HG03175 (cell line): Measurements from ENCODE around the gene CNTD1.

Experiments used
- ATAC-seq: cut with Tn5 transposase; IDR thresholded peaks from one replicate; pipeline ENCODE4 v1.9.1; 2021; ENCODE audit warnings: mild to moderate bottlenecking, moderate library complexity; ENCODE audit not compliant: unreplicated experiment

The CNTD1 gene

GRCh38 chr17:42779304-42779935 lies 19.2 kb upstream of the CNTD1 start:
- no peak for ATAC-seq

DNA sequence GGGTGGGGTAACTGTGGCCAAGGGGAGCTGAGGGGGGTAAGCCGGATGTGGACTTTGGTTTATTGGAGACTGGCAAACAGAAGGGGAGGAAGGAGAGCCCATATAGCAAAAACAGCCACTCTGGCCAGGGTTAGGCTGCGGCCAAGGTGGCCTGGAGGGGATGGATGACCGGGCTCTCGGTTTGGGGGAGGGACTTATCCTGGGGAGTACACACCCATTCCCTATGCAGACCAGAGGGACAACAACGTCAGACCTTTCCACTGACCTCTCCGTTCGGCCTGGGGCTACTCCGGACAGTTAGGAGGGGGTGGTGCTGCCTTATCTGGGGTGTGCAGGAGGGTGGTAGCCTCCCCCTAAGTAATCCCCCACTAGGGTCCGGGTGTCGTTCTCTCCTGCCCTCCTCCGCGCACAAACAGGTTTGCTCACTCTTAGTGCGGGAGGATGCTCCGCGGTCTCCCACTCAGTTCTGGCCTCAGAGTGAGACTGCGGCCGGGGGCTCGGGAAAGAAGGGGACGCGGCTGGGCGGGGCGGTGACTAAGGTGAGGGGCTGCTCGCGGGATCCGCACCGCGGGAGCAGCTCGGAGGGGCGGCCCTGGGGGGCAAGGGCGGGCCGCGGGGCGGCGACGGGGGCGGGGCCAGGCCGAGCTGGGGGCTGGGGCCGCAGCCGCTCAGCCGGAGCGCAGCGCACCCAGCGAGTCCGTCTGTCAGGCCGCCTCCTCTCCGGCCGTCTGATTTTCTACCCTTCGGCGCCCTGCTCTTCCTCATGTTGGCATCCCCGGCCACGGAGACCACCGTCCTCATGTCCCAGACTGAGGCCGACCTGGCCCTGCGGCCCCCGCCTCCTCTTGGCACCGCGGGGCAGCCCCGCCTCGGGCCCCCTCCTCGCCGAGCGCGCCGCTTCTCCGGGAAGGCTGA lies 18.5 kb upstream of the CNTD1 start, which contains the start of gene WNK4:
Gene WNK4 (plus strand): TSS at position 675 of the 915 bp plus-strand sequence. CDS start 89 bp downstream, at position 764.
- no peak for ATAC-seq

DNA sequence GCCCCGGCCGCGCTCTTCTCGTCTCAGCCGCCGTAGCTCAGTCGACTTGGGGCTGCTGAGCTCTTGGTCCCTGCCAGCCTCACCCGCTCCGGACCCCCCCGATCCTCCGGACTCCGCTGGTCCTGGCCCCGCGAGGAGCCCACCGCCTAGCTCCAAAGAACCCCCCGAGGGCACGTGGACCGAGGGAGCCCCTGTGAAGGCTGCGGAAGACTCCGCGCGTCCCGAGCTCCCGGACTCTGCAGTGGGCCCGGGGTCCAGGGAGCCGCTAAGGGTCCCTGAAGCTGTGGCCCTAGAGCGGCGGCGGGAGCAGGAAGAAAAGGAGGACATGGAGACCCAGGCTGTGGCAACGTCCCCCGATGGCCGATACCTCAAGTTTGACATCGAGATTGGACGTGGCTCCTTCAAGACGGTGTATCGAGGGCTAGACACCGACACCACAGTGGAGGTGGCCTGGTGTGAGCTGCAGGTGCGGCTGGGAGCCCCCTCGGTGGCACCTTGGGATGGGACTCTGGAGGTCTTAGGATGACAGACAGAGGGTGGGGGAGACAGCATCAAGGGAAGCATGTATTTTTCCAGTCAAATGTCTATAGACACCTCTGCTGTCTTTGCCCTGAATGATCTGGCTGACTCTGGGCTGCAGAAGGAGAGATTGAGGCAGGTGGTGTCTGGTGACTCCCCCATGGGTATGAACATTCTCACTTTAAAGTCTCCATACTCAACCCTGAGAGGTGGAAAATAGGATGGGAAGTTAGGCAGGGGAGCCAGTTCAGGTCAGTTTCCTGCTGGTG lies 17.6 kb upstream of the CNTD1 start:
- no peak for ATAC-seq

DNA sequence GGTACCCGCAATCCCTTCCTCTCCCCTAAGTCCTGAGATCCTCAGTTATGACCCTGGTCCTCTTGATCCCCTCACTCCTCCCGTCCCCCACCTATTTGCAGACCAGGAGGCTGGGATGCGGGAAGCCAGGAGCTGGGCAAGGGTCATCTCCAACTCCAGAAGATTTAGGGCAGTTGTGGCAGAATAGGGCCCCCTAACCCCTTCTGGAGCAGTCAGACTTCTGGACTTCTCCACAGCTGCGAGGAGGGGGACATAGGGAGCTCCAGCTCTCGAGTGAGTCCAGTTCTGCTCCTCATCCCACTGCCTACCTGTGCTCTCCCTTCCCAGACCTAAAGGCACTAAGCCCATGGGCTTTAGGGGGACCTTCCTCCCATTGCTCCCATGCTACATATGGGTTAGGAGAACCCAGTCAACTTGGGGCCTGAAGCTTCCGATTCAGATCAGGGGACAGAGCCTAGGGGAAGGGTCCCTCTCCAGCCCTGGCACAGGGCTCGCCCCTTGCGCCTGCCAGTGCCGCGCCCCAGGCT lies 17.0 kb upstream of the CNTD1 start:
- no peak for ATAC-seq

DNA sequence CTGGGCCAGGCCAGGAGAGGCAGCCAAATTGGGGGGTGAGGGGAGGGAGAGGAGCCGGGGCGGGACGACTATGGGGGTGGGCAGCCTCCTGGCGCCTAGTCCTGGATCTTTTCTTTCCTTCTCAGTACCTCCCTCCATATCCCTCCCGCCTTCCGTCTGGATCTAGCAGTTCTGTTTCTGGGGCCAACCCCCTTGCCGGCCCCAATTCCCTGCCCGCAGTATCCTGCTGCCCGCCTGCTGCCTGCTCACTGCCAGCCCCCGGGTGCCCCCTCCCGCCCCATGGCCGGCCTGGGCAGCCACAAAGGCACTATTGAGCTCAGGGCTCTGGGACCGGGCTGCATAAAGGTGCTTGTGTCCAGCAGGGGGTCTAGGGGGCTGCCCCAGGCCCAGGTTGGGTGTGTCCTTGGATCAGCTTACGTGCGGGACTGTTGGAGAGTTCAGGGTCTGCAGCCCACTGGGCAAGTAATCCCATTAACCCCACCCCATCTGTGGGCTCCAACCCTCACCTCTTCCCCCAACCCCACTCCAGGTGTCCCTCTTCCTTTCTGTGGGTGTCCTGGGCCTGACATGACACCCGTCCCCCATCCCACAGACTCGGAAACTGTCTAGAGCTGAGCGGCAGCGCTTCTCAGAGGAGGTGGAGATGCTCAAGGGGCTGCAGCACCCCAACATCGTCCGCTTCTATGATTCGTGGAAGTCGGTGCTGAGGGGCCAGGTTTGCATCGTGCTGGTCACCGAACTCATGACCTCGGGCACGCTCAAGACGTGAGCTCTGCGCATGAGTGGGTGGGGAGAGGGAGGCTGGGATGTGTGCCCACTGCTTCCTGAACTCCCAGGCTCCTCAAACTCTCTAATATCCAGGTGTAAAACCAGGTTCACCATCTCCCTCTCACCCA lies 16.2 kb upstream of the CNTD1 start:
- ATAC-seq: no peak

DNA sequence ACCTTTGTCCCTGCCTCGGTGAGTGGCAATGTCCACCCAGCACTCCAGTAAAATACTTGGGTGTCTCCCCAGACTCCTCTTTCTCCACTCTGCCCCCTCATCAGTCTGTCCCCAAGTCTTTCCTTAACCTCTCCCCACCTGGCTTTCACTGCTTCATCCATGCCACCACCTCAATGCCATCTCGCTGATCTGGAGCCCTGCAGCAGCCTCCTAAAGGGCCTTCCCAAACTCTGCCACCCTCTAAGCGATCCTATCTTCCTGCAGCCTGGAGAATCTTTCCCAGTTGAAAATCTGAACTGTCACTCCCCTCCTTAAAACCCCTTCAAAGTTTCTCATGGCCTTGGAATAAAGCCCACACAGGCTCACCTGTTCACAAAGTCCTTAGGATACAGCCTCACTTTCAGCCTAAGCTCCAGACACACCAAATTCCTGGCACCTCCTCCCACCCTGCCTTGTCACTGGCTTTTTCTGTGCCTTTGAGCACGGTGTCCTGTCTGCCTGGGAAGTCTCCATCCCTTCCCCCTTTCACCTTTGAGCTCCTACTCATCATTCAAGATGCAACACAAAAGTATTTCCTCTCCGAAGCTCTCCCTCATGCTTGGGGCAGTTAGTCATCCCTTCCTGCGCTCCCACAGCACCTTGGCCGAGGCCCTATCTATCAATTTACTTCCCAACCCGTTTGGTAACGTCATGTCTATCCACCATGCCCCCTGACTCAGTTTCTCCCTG lies 15.4 kb upstream of the CNTD1 start:
- ATAC-seq: no peak

DNA sequence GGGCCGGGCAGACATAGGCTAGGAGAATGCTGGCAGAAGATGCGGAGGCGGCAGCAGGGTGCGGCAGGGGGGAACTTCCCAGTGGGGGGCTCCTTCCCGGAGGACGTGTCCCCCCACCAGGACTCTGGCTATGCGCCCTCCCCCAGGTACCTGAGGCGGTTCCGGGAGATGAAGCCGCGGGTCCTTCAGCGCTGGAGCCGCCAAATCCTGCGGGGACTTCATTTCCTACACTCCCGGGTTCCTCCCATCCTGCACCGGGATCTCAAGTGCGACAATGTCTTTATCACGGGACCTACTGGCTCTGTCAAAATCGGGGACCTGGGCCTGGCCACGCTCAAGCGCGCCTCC lies 14.9 kb upstream of the CNTD1 start:
- ATAC-seq: no peak

- no peak for ATAC-seq
These were observed 14.3 kb upstream of the CNTD1 start for GRCh38 chr17:42784409-42784808.

GRCh38 chr17:42784811-42785592 lies 13.7 kb upstream of the CNTD1 start:
- no peak for ATAC-seq

GRCh38 chr17:42787266-42787665 lies 11.4 kb upstream of the CNTD1 start:
- ATAC-seq: no peak

GRCh38 chr17:42791948-42792347 lies 6.7 kb upstream of the CNTD1 start:
- no peak for ATAC-seq

DNA sequence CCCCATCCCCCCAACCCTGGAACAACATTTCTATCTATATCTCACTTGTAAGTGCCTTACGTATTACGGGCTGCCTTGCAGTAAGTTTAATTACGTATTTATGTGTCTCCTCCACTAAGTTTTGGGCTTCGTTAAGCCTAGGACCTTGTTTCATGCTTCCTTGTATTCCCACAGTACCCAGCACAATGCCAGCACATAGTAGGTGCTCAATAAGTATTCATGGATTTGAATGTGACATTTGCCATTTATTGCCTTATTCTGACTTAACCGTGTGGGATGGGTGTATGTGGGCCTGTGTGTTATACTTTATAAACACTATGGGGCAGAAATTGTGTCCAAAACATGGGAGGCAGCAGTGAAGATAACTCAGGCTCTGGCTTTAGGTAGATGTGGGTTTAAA lies 6.1 kb upstream of the CNTD1 start:
- ATAC-seq: no peak

GRCh38 chr17:42795061-42795460 lies 3.6 kb upstream of the CNTD1 start:
- ATAC-seq: no peak

DNA sequence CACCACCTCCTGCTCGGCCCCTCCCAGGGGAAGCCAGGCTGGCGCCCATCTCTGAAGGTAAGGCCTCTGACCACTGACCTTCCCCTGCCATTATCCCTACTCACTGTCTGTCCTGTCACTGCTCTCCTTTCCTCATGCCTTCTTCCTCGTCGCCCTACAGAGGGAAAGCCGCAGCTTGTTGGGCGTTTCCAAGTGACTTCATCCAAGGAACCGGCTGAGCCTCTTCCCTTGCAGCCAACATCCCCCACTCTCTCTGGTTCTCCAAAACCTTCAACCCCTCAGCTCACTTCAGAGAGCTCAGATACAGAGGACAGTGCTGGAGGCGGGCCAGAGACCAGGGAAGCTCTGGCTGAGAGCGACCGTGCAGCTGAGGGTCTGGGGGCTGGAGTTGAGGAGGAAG lies 3.2 kb upstream of the CNTD1 start:
- ATAC-seq: no peak

DNA sequence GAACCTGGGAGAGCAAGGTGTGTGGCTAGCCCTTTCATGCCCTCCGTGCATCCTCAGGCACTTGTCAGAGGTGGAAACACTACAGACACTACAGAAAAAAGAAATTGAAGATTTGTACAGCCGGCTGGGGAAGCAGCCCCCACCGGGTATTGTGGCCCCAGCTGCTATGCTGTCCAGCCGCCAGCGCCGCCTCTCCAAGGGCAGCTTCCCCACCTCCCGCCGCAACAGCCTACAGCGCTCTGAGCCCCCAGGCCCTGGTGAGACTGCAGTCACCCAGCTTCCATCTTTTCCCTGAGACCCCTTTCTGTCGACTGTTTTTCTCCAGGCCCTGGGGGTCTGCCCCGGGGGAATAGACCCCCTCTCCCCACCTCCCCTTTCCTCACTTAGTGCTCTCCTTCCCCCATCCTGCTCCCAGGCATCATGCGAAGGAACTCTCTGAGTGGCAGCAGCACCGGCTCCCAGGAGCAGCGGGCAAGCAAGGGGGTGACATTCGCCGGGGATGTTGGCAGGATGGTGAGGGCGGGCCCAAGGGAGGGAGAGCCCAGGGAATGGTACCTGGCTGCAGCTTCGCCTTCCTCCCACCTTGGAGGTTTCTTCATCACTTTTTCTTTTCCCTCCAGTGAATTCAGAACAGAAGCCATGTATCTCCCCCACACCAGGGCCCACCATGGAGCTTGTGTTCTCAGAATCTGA lies 2.4 kb upstream of the CNTD1 start:
- no peak for ATAC-seq

DNA sequence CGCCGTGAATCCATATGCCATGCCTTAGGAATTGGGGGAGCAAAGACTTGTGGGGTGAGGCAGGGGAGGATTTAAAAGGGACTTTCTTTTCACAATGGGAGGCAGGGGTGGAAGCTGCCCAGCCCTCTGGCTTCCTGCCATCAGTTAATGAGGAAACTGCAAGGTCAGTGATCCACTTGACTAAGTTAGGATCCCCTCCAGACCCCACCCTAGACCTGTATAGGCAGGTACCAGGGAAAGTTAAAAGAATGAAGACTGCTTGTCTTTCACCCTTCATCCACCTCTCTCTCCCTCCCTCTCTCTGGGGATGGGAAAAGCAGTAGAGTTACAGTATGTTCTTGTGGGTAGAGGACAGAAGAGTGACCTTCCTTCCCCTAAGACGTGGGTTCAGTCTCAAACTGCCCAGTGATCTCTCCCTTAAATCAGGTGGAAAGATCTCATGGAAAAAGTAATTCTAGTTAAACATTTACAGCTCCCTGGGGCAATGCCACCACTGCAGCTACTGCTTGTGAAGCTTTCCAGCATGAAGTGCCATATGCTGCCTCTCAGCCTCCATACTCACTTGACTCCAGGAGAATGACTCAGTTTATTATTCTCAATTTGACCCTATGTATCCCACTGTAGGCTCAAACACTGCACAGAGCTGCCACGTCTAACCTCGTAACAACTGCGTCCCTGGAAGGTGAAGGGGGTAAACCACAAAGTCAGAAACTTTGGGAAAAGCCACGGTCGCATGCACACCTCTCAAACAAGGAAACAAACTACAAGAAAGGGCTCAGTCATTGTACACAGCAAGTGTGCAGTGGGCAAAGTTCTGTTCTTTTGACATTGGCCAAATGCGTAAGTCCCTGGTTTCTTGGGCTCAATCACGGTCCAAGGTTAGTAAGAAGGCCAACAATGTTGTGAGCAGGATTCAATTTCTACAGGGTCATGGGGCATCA lies 1.3 kb upstream of the CNTD1 start:
- ATAC-seq: no peak

DNA sequence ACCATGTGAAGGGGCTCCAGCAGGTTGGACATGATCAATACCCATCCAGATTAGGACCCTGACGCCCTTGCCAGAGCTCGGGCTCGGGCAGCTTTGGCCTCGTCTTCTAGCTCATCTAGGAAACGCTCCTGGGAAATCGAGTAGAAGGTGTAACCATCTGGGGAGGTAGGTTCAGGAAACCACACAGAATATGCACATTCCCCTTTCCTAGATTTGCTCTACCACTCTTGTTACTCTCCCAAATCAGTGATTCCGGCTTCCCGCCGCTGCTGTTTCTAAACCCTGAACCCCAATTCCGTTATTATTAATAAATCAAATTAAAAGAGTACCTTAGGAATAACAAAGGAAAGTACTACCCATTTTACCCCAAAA lies 664 bp upstream of the CNTD1 start:
- ATAC-seq: no peak
